ENCODE data around the gene VAC14.

VAC14 gene

DNA sequence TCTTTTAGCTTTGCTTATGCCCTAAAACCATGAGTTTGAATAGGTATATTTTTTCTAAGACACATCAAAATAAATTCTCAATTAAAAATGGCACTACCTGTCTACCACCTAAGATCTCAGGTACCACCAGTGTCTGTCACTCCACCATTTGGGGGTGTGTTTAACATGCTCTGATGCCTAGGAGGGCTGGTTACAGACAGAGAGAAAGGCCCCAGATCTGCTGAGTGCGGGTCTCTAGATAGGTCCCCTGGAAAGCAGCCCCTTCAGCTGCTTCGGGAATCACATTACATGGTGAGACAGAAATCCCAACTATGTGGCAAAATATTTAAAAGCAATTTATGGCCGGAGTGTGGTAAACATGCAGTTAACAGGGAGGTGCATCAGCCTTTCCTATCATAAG lies 653 bp upstream of the VAC14 start:
- CTCF ChIA-PET: interaction anchor here (0.6 to 0.8 kb wide), 2 partner anchors 146 to 556 kb away, joined by 3 read pairs; no protein-coding TSS in a partner anchor
- peaks cover 0 to 13% of the 10 kb centered on the region in 2 experiments; a peak in 1 of 3 replicates for H3K36me3 ChIP-seq (ENCODE audit: control insufficient read depth in 2 of 2, insufficient read depth in 1 of 2, low read length in 2 of 2)
- no peak overlapping the region for H3K27ac ChIP-seq (ENCODE audit: extremely low read depth, low read depth, low read length)
- H3K9me3 ChIP-seq (ENCODE audit: control insufficient read depth, insufficient read depth, low read depth, low read length): no peaks in the 10 kb centered on the region
- no peaks in the 10 kb centered on the region for H3K4me1 ChIP-seq (ENCODE audit: control insufficient read depth, insufficient read depth, low read length)
- POLR2A ChIA-PET: interaction anchor here (0.6 to 1.0 kb wide), 3 partner anchors 9 to 23 kb away, joined by 3 to 7 read pairs (median 3); no protein-coding TSS in a partner anchor
- TF ChIP-seq ZFP37 (tag by site-specific recombination; IDR thresholded peaks at IDR 0.05) (no peak), ZNF837 (tag by site-specific recombination; IDR thresholded peaks at IDR 0.05) (no peak), YY2 (tag by site-specific recombination; IDR thresholded peaks at IDR 0.05) (no peak), ZNF248 (tag by site-specific recombination; IDR thresholded peaks at IDR 0.05) (no peak), TSHZ1 (tag by site-specific recombination; IDR thresholded peaks at IDR 0.05; ENCODE audit: borderline replicate concordance) (no peak), ZNF501 (tag by site-specific recombination; IDR thresholded peaks at IDR 0.05) (no peak), FEZF1 (tag by site-specific recombination; IDR thresholded peaks at IDR 0.05) (no peak), SCRT1 (tag by site-specific recombination; IDR thresholded peaks at IDR 0.05; ENCODE audit: borderline replicate concordance) (no peak), GLI2 (tag by site-specific recombination; IDR thresholded peaks at IDR 0.05; ENCODE audit: borderline replicate concordance, low read depth) (no peak), ZFP69B (tag by site-specific recombination; IDR thresholded peaks at IDR 0.05) (no peak), PBX3 (CRISPR knock-in tag; IDR thresholded peaks at IDR 0.05) (no peak), SCRT2 (tag by site-specific recombination; IDR thresholded peaks at IDR 0.05) (no peak), GLIS1 (tag by site-specific recombination; IDR thresholded peaks at IDR 0.05) (no peak)
- TF ChIP-seq, protein P1, sequence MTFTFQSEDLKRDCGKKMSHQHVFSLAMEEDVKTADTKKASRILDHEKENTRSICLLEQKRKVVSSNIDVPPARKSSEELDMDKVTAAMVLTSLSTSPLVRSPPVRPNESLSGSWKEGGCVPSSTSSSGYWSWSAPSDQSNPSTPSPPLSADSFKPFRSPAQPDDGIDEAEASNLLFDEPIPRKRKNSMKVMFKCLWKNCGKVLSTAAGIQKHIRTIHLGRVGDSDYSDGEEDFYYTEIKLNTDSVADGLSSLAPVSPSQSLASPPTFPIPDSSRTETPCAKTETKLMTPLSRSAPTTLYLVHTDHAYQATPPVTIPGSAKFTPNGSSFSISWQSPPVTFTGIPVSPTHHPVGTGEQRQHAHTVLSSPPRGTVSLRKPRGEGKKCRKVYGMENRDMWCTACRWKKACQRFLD (tag by site-specific recombination; IDR thresholded peaks at IDR 0.05): no peak
- H3K4me3 ChIP-seq (ENCODE audit: low read depth, low read length): no peak overlapping the region

DNA sequence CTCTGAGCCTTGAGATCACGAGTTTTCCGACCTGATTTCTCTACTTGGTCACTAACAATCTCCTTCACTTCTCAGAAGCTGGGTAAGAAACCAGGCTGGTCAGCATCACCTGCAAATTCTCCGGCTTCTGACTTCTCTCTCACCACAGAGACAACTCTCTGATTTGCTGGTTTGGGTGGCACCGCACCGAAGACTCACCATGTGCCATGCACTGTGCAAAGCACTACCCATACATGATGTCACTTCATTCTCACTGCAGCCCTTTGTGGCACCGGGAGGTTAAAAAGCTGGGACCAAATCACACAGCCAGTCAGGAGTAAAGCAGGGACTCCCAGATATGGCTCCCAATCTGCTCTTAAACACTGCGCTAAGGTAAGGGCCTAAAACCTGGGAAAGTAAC lies 647 bp downstream of the VAC14 start:
- POLR2A ChIA-PET: no interaction called here
- no peak for TF ChIP-seq KLF1 (tag by site-specific recombination; IDR thresholded peaks at IDR 0.05)
- no peak for TF ChIP-seq ZNF24 (tag by site-specific recombination; IDR thresholded peaks at IDR 0.05)
- no peak for TF ChIP-seq ZNF677 (tag by site-specific recombination; IDR thresholded peaks at IDR 0.05)
- TF ChIP-seq ZNF169 (tag by site-specific recombination; IDR thresholded peaks at IDR 0.05): no peak
- TF ChIP-seq ZNF701 (tag by site-specific recombination; IDR thresholded peaks at IDR 0.05): no peak
- TF ChIP-seq ZNF426 (tag by site-specific recombination; IDR thresholded peaks at IDR 0.05): no peak
- no peak for TF ChIP-seq ZBTB17 (tag by site-specific recombination; IDR thresholded peaks at IDR 0.05)
- TF ChIP-seq ZFP3 (tag by site-specific recombination; IDR thresholded peaks at IDR 0.05; ENCODE audit: low read depth): no peak
- no peak for TF ChIP-seq ZNF311 (tag by site-specific recombination; IDR thresholded peaks at IDR 0.05; ENCODE audit: borderline replicate concordance)
- TF ChIP-seq, protein P2, sequence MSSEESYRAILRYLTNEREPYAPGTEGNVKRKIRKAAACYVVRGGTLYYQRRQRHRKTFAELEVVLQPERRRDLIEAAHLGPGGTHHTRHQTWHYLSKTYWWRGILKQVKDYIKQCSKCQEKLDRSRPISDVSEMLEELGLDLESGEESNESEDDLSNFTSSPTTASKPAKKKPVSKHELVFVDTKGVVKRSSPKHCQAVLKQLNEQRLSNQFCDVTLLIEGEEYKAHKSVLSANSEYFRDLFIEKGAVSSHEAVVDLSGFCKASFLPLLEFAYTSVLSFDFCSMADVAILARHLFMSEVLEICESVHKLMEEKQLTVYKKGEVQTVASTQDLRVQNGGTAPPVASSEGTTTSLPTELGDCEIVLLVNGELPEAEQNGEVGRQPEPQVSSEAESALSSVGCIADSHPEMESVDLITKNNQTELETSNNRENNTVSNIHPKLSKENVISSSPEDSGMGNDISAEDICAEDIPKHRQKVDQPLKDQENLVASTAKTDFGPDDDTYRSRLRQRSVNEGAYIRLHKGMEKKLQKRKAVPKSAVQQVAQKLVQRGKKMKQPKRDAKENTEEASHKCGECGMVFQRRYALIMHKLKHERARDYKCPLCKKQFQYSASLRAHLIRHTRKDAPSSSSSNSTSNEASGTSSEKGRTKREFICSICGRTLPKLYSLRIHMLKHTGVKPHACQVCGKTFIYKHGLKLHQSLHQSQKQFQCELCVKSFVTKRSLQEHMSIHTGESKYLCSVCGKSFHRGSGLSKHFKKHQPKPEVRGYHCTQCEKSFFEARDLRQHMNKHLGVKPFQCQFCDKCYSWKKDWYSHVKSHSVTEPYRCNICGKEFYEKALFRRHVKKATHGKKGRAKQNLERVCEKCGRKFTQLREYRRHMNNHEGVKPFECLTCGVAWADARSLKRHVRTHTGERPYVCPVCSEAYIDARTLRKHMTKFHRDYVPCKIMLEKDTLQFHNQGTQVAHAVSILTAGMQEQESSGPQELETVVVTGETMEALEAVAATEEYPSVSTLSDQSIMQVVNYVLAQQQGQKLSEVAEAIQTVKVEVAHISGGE (tag by site-specific recombination; conservative IDR thresholded peaks at IDR 0.05; ENCODE audit: low read depth): no peak
- TF ChIP-seq ZBTB48 (tag by site-specific recombination; IDR thresholded peaks at IDR 0.05): no peak
- TF ChIP-seq ZEB2 (tag by site-specific recombination; IDR thresholded peaks at IDR 0.05): no peak
- TF ChIP-seq, protein P1 (tag by site-specific recombination; IDR thresholded peaks at IDR 0.05): no peak
- no peak for TF ChIP-seq HOXC10 (CRISPR knock-in tag; IDR thresholded peaks at IDR 0.05)

More for the DNA sequence above, 647 bp downstream of the VAC14 start:
- CTCF ChIA-PET: no interaction called here
- H3K27ac ChIP-seq (ENCODE audit: extremely low read depth, low read depth, low read length): no peak overlapping the region
- H3K4me3 ChIP-seq (ENCODE audit: low read depth, low read length): peak overlapping the region; percentile 71
- H3K36me3 ChIP-seq (ENCODE audit: control insufficient read depth in 2 of 2, insufficient read depth in 1 of 2, low read length in 2 of 2): peaks cover 0 to 13% of the 10 kb centered on the region in 2 experiments; a peak in 1 of 3 replicates
- no peaks in the 10 kb centered on the region for H3K9me3 ChIP-seq (ENCODE audit: control insufficient read depth, insufficient read depth, low read depth, low read length)
- no peaks in the 10 kb centered on the region for H3K4me1 ChIP-seq (ENCODE audit: control insufficient read depth, insufficient read depth, low read length)

Data from HEK293 (cell line).